Measurements from ENCODE around the gene FASN.

GRCh38 chr17:82092995-82093751 lies 4.9 kb downstream of the FASN start:
- TF ChIP-seq CTCF (IDR thresholded peaks at IDR 0.05) (no peak), ZFX (IDR thresholded peaks at IDR 0.05; ENCODE audit: borderline replicate concordance) (no peak)
